ENCODE measurements around the gene SLC35G1.

SLC35G1 gene

DNA sequence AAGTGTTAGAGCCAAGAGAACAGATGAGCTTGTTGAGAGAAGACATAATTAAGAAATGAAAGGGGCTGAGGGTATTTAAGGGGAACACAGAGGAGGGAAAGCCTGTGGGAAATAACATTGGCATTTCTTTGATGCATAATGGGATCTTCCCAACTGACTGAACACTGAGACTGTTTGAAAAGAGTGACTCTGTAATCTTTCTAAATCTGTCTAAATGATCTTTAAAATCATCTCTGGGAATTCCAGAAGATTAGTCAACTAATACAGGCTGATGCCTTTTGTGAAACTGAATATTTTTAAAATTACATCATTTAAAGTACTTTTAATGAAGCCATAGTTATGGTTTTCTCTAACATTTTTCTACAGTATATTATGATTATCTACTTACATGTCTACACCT, 17.4 kb upstream of the SLC35G1 start:
- no peak for DNase-seq (ENCODE audit: low read depth, low spot score)

DNA sequence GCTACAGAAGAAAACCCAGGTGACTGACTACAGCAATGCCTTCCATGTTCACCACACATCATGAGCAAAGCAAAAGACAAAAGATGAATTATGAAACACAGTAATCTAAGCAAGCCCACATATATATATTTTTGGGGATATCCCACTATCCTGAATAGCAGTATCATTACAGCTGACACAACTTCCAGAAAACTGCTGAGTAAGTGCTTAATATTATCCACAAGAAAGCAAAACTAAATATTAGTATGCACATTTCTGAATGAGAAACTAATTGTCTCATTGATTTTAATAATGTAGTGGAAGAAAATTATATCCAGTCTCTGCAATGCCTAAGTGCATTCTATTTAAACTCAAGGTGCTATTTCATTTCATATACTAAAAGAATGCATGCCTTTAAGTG, 14.5 kb upstream of the SLC35G1 start:
- DNase-seq (ENCODE audit: low read depth, low spot score) = no peak

DNA sequence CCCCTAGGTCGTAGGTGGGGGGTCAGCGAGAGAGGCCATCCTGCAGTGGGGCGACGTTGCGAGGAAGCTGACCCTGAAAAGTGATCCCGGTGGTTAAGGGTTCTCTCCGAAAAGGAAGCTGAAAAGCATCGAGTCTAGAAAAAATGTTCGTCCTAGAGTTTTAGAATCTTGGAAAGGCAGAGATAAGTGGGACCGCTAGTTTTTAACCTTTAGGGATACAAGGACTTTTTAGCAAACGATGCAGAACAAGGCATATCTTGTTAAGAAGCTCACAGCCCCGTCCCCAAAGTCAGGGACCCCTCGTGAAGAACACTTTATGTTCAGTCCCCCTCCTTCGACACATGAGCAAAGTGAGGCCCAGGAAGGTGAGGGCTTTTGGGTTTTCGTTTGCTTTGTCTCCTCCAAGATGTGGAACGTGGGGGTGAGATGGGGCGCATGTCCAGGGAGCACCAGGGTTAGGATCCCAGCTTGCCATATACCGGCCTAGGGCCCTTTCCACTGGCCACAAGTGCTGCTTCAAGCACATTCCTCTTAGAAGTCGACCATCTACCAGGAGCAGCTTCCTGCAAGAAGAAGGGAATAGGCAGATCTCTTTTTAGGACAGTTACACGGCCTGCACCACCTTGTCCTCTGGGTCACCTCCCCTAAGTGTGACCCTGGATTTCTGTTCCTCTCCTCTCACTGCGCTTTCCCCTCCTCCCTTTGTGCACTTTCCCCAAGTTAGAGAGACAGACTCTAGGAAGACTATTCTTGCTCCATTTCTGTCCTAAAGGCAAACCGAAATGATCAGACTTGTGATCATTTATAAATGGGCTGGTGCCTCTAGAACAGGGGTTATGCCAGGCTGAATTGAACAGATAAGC, 969 bp downstream of the SLC35G1 start:
- DNase-seq (ENCODE audit: low read depth, low spot score) = no peak

DNA sequence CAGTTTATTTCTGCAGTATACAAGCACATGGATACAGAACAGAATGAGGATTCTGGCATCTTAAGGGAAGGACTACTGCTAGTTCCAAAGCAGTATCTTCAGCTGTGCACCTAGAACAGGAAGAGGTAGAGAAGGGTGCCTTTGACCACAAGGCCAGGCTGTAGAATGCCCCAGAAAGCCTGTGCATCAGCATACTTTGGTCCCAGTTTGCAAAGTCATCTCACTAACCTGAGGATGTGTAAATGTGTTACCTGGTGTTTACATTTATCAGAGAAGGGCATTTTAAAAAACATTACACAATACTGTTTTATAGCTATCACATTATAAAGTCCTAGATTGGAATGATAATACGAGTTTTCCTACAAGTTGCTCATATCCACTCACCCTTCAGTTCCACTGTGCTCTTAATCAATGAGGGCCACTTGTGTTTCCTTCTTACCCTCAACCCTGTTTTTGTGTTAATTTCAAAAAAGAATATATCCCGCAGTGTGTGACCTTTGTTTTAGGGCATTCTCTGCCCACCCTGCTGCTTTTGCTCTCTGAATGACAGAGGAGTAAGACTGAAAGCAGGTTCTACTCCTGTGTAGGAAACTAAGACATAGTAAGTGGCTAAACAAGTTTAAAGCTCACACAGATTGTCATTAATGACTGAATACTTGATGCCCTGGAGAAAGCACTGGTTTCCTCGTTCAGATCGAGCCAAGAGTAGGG, 3.4 kb downstream of the SLC35G1 start:
- DNase-seq (ENCODE audit: low read depth, low spot score) = no peak

DNA sequence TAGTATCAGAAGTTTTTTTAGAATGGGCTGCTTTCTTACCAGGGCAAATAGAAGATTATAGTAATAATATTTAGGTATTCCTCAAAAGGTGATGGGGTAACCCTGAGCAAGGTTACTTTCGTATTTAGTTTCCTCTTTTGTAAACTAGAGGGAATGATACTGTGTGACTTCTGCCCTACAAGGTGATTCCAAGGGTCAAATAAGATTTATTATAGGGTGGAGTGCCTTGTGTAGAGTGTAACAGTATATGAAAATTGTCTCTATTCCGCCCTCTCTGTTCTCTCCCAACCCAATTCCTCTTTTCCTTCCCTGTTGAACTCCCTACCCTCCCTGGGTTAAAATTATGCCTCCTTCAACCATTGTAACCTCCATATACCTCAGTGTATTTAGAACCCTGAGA, 5.3 kb downstream of the SLC35G1 start:
- DNase-seq (ENCODE audit: low read depth, low spot score) = no peak

DNA sequence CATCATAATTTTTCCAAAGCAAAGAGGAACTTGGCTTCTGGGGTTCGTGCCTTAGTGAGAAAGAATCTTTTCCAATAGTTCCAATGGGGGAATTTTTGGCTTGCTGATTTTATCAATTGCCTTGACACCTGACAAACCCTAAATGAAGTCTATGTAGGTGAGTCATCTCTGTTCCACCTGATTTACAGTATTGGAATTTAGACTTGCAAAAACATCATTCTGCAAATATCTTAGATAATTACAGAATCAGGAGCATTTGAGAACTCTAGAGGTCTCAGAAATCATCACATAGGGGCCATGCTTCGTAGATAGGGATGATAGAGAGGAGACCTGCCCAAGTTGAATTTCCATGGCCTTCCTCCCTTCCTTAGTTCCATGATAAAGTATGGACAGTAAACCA, 9.3 kb downstream of the SLC35G1 start:
- DNase-seq (ENCODE audit: low read depth, low spot score) = no peak

DNA sequence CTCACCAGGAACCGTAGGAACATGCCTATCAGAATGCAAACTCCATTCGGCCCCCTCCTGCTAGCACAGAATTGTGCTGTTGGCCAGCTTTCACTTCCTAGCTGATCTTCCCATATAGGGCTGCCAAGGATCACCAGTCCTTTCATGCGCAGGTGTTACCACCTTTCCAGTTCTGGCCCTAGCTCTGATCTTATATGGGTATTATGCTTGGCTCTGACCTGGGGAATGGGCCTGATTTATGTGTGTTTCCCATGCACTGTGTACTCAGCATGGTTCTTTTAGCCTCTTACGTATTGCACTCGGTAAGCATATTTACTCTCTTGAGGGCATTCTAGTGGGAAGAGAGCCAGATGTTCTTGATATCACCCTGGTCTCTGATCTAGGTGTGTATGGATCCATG, 11.1 kb downstream of the SLC35G1 start:
- no peak for DNase-seq (ENCODE audit: low read depth, low spot score)

DNA sequence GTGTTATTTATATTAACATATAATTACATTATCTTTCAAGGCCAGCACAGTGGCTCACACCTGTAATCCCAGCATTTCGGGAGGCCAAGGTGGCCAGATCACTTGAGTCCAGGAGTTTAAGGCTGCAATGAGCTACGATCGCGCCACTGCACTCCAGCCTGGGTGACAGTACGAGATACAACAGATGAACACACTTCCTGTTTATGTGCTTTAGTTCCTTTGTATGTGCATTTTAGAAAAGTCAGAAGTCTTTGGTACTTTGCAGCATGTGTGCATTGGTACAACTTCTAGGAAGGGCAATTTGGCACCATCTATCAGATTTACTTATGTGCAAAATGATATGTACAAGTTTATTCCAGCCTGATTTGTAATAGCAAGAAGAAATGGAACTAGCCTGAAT, 13.3 kb downstream of the SLC35G1 start:
- DNase-seq (ENCODE audit: low read depth, low spot score) = no peak

DNA sequence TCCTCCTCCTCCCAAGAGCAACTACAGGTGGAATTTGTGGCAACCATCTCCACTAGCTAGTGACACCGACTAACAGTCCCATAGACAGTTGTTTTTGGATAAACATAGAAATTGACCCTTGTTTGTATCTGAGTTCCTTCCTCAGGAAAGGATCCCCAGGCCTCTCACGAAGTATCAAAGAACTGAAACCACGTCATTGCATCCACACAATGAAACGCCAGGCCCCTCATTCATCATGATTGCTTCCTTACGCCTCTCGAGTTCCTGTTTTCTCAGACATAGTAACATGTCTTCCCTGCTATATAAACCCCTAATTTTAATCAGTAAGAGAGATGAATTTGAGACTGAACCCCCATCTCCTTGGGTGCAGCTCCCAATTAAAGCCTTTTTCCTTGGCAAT, 18.1 kb downstream of the SLC35G1 start:
- DNase-seq (ENCODE audit: low read depth, low spot score) = no peak

DNA sequence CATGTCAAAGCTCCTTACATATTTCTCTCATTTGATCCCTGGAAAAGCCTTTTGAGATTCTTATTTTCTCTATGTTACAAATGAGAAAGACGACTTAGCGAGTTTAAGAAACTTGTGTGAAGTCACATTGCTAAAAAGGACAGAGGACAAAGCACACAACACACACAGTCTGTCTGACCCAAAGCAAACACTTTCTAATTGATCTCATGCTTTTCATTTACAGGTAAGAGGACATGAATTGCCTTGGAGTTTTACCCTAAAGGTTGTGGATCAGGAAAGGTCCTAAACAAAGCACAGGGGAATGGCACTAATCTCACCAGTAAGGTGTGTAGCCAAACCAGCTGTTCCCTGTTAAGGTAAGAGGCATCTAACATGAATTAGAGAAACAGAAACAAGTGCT, 18.7 kb downstream of the SLC35G1 start:
- no peak for DNase-seq (ENCODE audit: low read depth, low spot score)

DNA sequence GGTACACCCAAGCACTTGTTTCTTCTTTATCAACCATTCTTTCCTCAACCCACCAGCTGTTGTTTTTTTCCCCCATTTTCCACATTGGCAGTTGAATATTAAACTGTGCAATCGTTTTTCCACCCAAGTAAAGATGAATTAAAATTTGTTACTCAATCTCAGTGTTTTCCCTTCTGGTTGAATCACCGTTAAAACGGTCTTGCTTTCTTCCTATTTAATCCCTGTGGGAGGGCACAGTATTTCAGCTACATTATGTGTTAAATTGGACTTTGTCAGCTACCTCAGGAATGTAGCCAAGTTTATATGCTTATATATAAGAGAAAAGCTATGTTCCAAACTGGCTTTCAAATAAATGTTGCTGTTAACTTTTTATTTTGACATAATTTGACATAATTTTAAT, 19.9 kb downstream of the SLC35G1 start:
- DNase-seq (ENCODE audit: low read depth, low spot score) = no peak

DNA sequence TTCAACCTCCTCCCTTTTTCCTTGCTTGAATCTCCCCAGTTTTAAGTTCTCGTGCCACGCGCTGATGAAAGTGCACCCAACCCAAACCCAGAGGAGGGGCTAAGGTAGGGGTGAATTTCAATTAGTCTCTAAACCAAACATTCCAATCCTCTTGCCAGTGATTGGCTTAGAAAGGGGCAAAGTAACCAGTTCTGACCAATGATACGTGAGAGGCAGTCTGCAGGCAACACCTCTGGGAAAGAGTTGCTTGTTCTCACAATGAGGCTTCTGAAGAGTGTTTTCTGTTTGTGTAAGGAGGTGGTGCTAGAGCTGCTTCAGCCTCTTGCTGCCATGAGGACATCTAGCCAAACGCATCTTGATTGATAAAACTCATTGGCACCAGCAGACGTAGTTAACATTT, 21.8 kb downstream of the SLC35G1 start:
- no peak for DNase-seq (ENCODE audit: low read depth, low spot score)

DNA sequence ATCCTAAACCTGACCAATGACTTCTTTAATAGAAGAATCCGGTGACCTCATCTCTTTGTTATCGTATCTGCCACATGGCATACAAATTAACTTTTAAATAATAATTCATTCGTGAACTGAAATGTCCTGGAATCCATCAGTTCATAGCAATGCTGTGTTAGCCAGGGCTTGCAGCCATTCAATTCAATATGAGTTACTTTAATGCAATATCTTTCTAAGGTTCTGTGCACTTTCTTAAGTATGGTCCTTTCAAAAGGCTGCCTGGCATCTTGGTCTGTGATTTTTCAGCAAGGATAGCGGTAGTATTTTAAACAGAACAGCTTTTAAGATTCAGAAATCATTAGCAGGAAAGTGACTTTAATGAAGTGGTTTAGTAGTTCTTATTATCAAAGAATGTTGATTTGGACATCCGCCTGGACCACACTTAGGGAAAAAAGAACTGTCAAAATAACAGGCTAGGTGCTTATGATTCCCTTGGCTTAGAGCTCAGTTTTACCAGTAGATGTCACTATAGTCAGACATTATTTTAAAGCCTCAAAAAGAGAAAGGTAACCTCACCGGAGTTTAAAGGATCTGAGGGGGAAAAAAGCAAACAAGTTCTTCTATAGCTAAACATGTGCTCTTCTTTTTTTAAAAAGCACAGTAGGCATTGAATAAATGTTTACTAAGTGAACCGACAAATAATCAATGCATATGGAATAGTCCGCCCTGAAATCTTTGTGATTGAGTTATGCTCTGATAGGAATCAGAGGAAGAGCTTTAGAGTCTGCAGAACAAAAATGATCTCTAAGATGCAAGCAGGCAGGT, 22.7 kb downstream of the SLC35G1 start:
- DNase-seq (ENCODE audit: low read depth, low spot score) = no peak

DNA sequence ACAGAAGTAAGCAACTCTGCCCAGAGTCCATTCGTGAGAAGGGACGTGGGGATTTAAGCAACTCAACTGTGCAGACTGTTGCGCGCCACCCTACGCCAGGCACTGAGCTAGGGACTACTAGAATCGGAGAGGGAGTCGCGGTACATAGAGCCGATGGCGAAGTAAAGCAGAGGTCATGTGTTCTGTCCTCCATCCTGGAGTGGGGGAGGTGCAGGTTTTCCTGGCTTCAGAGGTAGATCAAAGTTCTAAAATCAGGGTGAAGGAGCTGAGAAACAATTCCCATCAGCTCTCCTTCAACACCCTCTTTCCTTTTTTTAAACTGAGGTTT, 23.2 kb downstream of the SLC35G1 start:
- no peak for DNase-seq (ENCODE audit: low read depth, low spot score)

DNA sequence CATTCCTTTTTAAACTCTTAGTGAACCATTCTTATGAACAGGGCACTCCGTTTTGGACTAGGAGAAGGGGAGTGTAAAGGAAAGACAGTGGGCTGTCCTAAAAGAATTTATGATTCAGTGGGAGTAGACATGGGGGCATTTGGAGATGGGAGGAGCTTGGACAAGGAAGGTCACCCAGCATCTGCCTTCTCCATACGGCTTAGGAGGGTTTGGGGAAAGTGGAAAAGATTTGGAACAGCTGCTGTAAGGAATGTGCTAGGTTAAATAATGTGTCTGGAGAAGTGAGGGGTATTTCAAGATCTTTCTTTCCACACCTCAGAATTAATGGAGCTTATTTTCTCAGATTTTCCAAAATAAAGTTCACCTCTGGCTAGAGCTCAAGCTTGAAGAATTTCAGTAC, 24.0 kb downstream of the SLC35G1 start:
- no peak for DNase-seq (ENCODE audit: low read depth, low spot score)

DNA sequence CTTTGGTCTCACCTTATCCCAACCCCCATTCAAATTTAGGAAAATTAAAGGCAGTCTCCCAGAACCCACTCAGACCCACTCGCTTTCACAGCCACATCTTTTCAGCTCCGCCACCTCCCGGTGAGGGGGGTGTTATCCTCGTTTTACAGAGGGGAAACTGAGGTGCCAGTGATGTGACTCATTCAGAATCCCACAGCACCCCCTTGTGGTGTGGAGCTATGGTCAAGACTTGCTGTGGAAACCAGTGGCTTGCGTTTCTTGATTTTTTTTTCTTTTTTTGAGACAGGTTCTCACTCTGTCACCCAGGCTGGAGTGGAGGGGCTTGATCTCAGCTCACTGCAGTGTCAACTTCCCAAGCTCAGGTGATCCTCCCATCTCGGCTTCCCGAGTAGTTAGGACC, 27.6 kb downstream of the SLC35G1 start:
- no peak for DNase-seq (ENCODE audit: low read depth, low spot score)

DNA sequence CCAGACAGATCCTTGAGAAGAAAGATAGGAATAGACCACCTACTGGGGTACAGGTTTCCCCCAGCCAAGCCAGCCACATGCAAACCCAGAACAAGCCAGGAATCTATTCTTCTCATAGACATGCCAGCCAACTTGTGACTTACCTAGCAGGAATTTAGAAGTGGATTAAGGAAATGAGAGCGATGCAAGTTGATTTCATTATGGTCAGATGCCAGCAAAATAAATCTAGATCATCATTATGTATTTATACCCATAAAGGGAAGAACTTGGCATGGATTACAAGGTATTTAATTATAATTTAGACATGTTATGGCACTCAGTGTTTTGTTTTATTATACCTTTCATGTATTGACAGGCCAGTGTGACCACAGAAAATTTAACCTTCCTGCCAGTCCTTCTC, 32.8 kb downstream of the SLC35G1 start:
- DNase-seq (ENCODE audit: low read depth, low spot score) = no peak

DNA sequence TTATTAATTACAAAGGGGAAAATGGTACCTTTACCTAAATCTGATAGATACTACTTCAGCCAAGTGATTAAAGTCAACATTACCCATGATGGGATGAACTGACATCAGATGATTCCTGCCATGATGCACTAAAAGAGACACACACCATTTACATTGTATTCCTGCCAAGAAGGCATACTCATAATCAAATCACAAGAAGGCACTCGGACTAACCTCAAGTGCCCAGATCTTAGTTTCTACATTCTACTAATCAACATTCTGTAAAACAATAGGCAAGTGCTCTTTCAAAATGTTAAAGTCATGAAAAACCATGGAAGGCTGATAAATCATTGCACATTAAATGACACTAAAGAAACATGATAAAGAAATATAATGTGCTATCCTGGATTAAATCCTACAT, 44.4 kb downstream of the SLC35G1 start:
- DNase-seq (ENCODE audit: low read depth, low spot score) = no peak

DNA sequence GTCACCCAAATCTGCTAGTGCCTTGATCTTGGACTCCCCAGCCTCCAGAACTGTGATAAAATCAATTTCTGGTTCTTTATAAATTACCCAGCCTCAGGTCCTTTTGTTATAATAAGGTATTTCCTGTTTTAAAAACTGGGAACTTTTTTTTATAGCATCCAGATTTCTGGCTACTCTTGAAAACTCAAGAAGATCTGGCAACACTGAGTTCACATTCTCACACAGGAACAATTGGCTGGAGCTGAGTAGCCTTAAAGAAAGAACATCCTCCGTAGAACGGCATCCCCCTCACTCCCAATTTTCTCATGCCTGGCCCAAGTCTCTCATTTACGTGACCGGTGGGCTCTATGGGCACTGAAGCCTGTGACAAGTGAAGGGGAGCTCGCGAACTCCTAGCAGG, 47.1 kb downstream of the SLC35G1 start:
- no peak for DNase-seq (ENCODE audit: low read depth, low spot score)

DNA sequence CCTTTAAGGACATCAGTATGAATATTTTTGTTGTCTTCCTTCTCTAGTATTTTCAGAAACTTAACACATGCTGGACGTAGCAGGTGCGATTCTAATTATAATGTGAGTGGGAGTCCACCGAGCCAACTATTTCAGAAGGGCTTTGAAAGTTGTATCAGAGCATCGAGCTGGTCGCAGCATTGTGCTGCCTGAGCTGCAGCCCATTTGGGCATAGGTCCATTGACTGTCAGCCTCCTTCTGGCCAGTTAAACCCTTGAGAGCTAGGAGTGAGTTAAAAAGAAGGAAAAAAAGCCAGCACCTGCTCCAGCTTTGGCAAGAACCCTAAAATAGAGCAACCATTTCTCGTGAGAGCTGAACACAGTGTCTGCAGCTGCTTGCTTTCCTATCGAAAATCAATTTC, 47.8 kb downstream of the SLC35G1 start:
- no peak for DNase-seq (ENCODE audit: low read depth, low spot score)

DNA sequence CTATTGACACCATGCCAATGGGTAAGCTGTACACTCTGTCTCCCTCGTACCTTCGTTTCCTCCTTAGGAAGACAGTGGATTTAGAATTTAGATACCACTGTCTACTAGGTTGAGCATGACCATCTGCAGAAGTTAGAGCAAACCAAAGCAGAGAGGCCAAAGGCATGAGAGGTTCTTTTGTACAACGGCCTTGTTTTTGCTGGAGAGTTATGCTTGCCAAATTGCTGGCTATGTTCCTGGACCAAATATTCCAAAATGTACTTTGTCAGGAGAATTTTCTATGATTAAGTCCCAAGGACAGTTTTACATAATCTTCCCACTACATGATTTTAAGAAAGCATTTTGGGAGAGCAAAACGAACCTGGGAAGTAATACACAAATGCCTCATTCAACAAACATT, 52.0 kb downstream of the SLC35G1 start:
- no peak for DNase-seq (ENCODE audit: low read depth, low spot score)

DNA sequence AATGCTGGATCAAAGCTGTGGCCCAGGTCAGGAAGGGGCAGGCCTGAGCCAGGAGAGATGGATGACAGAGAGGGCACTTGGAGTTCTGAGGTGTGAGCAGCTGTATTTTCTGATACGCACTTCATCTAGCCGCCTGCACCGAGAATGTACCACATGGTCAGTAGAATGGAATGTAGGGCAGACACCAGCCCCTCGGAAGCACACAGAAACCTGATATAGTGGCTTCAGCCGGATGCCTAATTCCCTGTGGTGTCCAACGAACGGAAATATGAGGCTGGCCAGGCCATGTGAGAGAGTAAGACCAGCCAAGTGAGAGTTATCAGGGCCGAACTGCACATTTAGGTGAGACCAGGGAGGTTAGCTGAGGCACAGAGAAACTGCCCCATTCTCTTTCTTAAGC, 53.3 kb downstream of the SLC35G1 start:
- DNase-seq (ENCODE audit: low read depth, low spot score) = peak; percentile 54

DNA sequence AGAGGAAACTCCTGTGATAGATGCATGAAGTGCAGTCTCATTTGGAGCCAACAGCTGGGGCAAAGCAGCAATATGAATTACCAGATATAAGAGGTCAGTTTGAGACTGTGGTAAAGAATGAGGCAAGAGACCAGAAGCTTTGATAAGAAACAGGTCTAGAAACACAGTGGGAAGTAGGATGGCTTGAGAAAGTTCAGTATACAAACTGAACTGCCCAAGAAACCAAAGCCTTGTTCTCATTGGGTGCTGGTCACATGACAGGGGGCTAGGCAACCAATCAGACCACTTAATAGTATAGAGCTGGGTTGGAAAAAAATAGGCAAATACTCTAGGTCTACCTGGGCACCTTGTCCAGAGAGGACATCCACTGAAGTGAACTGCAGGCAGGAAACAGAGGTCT, 53.7 kb downstream of the SLC35G1 start:
- no peak for DNase-seq (ENCODE audit: low read depth, low spot score)
